Gastrocnemius medialis (tissue), 4 donors: Measurements from ENCODE around the gene HOTAIR. TPM values are rescaled to one million over a fixed set of nuclear protein-coding genes. Genes with fewer than 3 reads are reported as not detected.
A peak's percentile ranks its signal among the peaks of the same experiment; 100 is the strongest.

ENCODE experiments used
- ATAC-seq, 2 donors: fragments of 150-250 bp; one replicate each; pipeline ENCODE4 v1.9.1; 2016
- DNase-seq, 2 donors: peaks; one replicate each; pipeline ENCODE4 v3.0.0-alpha.2; 2019
- H3K27ac ChIP-seq, 4 donors: fragments of 200-600 bp; sonication (generic); 1 replicate in 1 of 4; 2 replicates in 3 of 4; pipeline ENCODE4 v1.5.1; 2016 to 2018; ENCODE audit warnings: mild to moderate bottlenecking in 2 of 4, moderate library complexity in 1 of 4
- H3K27me3 ChIP-seq, 3 donors: fragments of 200-600 bp; sonication (generic) in 2 of 3; 1 replicate in 1 of 3; 2 replicates in 2 of 3; pipeline versions ENCODE4 v1.5.1 to v1.6.0; 2016 to 2019; ENCODE audit warnings: mild to moderate bottlenecking in 1 of 3, moderate library complexity in 1 of 3
- H3K36me3 ChIP-seq, 2 donors: fragments of 200-600 bp; sonication (generic) in 1 of 2; one replicate each; pipeline ENCODE4 v1.5.1; 2017 to 2018
- H3K4me1 ChIP-seq, 2 donors: fragments of 200-600 bp; sonication (generic) in 1 of 2; one replicate each; pipeline ENCODE4 v1.5.1; 2016 to 2017; ENCODE audit warnings: mild to moderate bottlenecking in 2 of 2
- H3K4me3 ChIP-seq, 4 donors: fragments of 200-600 bp; sonication (generic) in 3 of 4; 1 replicate in 1 of 4; 2 replicates in 3 of 4; pipeline ENCODE4 v1.5.1; 2016 to 2019; ENCODE audit warnings: mild to moderate bottlenecking in 2 of 4
- H3K9me3 ChIP-seq, 3 donors: fragments of 200-600 bp; sonication (generic) in 2 of 3; 1 replicate in 1 of 3; 2 replicates in 2 of 3; pipeline ENCODE4 v1.5.1; 2016 to 2019
- POLR2A ChIP-seq, 2 donors: fragments of 450-650 bp; IDR thresholded peaks; one replicate each; pipeline ENCODE4 v1.6.1; 2017; ENCODE audit warnings: antibody characterized with exemption in 2 of 2, mild to moderate bottlenecking in 2 of 2, moderate library complexity in 2 of 2
- in situ Hi-C, 4 donors: fragments of 200-750 bp; cut with MboI; loops; one replicate each; pipeline versions ENCODE4 v1.15.0 to v1.8.0; 2017; ENCODE audit warnings: low sequenced_read_pairs in 4 of 4
- intact Hi-C: fragments of 100-400 bp; cut with DNase I; formaldehyde crosslinking; loops from one replicate; pipeline ENCODE4 v1.15.1; 2023; ENCODE audit warnings: low total_unique reads
- total RNA-seq, 4 donors: library from RNA; depleted of rRNA; stranded (reverse); fragments of >200 nt; gene quantifications; one replicate each; pipeline versions ENCODE4 v1.1.0 to v1.2.3, GENCODE V29; 2016
- TF ChIP-seq, protein P1 (sequence below), 5 experiments: fragments of 450-650 bp in 3 of 5; fragments of 200-600 bp in 2 of 5; sonication (generic) in 2 of 5; IDR thresholded peaks in 4 of 5; conservative IDR thresholded peaks in 1 of 5; 1 replicate in 4 of 5; 2 replicates in 1 of 5; pipeline ENCODE4 v1.5.1; 2016 to 2019; ENCODE audit warnings: antibody characterized with exemption in 5 of 5, mild to moderate bottlenecking in 3 of 5, moderate library complexity in 3 of 5

Gene HOTAIR
- under 1 TPM in 3 of 4 donors, not detected in 1; 0.35 to 0.83 (median 0.56) TPM for total RNA-seq

DNA sequence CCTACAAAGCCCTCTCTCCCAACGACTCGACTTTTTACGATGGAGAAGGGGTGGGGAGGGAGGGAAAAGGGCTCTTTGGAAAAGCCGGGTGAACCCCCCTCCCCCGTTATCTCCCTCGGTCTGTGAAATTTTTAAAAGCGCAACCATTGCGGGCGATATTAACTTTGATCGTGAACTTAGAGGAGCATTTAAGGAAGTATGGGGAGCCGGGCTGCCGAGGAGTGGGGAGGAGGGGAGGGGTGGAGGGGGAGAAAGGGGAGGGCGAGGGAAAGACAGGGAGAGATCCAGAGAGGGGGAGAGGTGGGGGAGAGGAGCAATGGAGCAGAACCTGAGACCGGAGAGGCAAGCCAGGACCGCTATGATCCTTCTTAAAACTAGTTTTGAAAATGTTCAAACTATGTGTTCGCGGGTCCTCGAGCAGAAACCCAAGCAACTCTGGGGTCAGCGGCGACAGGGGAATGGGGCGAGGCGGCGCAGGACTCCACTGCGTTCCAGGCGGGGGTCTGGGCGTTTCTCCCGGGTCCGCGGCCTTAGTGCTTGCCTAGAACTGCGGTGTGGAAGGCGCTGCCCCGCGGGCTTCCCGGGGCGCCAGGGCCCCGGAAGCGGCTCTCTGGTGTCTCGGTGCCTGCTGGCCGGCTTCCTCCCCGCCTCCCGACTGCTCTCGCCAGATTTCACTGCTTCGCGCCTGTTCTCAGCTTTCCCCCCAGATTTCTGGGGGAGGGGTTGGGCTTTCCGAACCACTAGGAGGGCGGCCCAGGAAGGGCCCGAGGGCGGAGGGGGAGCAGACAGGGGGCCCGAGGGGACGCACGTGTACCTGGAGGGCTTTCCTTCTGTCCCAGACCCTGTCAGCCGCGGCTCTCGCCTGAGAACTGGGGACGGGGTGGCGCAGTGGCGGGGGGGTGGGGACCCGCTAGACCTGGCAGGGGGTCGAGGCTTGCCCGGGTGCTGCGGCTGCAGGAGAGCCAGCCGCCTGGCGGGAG is at the start of gene HOTAIR:
HOTAIR (minus strand) TSS at position 871 of the 980 bp plus-strand sequence.
- Histone ChIP-seq H3K4me3 (peak within 1 kb of the TSS; percentile 55 to 64 (median 61)), H3K27me3 (peaks cover 92 to 100% (median 95%) of the 10 kb centered on the region in 3 donors), H3K36me3 (no peaks in the 10 kb centered on the region), H3K9me3 (no peaks in the 10 kb centered on the region), H3K4me1 (peaks cover 7 to 36% of the 10 kb centered on the region in 2 donors), H3K27ac (peak within 1 kb of the TSS; percentile 67 to 81 (median 76))
- peak in 1 of 2 donors; percentile 55 for DNase-seq
- peak in 1 of 2 donors; percentile 13 for TF ChIP-seq POLR2A (IDR thresholded peaks at IDR 0.05)
- TF ChIP-seq, protein P1, sequence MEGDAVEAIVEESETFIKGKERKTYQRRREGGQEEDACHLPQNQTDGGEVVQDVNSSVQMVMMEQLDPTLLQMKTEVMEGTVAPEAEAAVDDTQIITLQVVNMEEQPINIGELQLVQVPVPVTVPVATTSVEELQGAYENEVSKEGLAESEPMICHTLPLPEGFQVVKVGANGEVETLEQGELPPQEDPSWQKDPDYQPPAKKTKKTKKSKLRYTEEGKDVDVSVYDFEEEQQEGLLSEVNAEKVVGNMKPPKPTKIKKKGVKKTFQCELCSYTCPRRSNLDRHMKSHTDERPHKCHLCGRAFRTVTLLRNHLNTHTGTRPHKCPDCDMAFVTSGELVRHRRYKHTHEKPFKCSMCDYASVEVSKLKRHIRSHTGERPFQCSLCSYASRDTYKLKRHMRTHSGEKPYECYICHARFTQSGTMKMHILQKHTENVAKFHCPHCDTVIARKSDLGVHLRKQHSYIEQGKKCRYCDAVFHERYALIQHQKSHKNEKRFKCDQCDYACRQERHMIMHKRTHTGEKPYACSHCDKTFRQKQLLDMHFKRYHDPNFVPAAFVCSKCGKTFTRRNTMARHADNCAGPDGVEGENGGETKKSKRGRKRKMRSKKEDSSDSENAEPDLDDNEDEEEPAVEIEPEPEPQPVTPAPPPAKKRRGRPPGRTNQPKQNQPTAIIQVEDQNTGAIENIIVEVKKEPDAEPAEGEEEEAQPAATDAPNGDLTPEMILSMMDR (IDR thresholded peaks at IDR 0.05 in 4 of 5, conservative IDR thresholded peaks at IDR 0.05 in 1 of 5), result no peak
- ATAC-seq, result peak; percentile 32 to 37
- in situ Hi-C loops (loop anchor here in 3 of 4 donors (25.0 kb wide), 3 partner anchors 238 to 1738 kb away; partner anchors contain the start of genes GPR84 (in 2 of the 3), BLOC1S1 (in 1 of the 3), ITGA7 (in 1 of the 3) and RDH5 (in 1 of the 3)), intact Hi-C loops (no loop called here)

DNA sequence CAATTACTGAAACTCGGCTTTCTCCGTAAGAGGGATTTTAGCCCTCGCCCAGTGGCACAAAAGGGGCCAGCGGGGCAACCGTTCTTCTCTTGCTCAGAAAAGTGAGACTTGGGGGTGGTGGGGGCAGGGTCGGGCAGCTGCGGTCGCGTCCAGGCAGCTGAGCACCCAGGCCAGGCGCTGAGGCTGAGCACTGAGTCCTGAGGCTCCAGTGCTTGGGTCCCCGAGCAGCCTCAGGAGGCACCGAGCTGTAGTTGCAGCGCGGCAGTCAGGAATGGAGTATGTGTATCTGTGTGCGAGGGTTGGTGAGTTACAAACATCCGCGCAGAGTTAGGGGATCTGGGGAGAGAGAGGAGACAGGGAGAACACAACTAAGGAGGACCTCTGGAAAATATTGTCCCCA is 49.4 kb upstream of the HOTAIR start:
- peaks cover 76 to 92% of the 10 kb centered on the region in 2 donors for H3K4me1 ChIP-seq
- no peaks in the 10 kb centered on the region for H3K36me3 ChIP-seq
- H3K27ac ChIP-seq, result peak overlapping the region; percentile 94 to 100 (median 98)
- ATAC-seq (peak in 1 of 2 donors; percentile 10), DNase-seq (no peak)
- TF ChIP-seq, protein P1 (IDR thresholded peaks at IDR 0.05 in 4 of 5, conservative IDR thresholded peaks at IDR 0.05 in 1 of 5), result no peak
- TF ChIP-seq POLR2A (IDR thresholded peaks at IDR 0.05), result no peak
- in situ Hi-C loops (loop anchor here in 2 of 4 donors (10.0 to 25.0 kb wide), 2 partner anchors 171 to 338 kb away; partner anchors contain the start of gene GPR84 (in 2 of the 2)), intact Hi-C loops (no loop called here)
- no peaks in the 10 kb centered on the region for H3K9me3 ChIP-seq
- peak overlapping the region; percentile 59 to 66 (median 62) for H3K4me3 ChIP-seq
- no peaks in the 10 kb centered on the region for H3K27me3 ChIP-seq

DNA sequence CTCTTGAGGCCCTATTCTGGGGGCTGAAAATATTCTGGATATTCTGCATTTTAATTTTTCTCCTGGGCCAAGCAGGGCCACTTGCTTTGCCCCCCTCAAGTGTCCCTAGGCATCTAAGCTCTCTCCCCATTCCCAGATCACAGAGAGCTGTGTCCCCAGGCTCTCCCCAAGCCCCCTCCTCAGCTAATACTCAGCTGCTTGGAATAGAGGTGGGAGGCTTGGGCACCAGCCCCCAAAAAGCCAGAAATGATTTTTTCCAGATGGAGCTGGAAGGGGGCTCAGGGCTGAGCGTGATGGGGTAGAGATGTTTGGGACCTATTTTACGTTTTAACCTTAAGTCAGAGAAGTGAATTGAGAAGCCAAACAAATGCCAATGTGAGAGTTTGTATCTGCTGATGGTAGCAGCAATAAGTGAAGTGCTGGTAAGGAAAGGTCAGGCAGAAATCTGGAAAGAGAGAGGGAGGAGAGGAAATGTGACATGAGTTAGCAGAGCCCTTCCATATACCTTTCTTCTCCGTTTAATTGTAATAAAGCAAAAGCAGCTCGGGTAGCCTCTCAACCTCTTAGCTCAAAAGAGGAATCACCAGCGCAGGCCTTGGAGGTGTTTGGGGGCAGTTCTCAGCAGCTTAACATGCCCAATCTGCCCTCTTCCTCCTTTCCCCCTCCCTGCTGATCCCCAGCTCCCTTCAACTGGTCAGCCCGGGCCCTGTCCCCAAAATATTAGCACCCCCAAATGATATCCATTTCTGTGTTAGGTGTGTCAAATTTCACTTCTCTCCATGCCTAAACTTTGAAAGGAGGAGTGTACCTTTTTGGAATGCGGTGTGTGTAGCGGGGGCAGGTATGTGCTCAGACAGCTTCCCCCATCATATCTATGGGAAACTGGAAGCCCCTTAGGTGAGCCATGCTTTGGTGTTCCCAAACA is 48.5 kb upstream of the HOTAIR start:
- in situ Hi-C loops (loop anchor here in 2 of 4 donors (10.0 to 25.0 kb wide), 2 partner anchors 172 to 339 kb away; partner anchors contain the start of gene GPR84 (in 2 of the 2)), intact Hi-C loops (no loop called here)
- H3K27ac ChIP-seq, result peak overlapping the region; percentile 94 to 100 (median 98)
- no peak for DNase-seq
- H3K27me3 ChIP-seq, result no peaks in the 10 kb centered on the region
- no peak for ATAC-seq
- TF ChIP-seq, protein P1 (IDR thresholded peaks at IDR 0.05 in 4 of 5, conservative IDR thresholded peaks at IDR 0.05 in 1 of 5), result no peak
- no peak for TF ChIP-seq POLR2A (IDR thresholded peaks at IDR 0.05)
- peaks cover 76 to 94% of the 10 kb centered on the region in 2 donors for H3K4me1 ChIP-seq
- H3K36me3 ChIP-seq, result no peaks in the 10 kb centered on the region
- H3K9me3 ChIP-seq, result no peaks in the 10 kb centered on the region
- H3K4me3 ChIP-seq, result peak overlapping the region; percentile 59 to 66 (median 62)
